HG02870 (cell line): ENCODE results near the gene JUNB.
"Not testable (repeated sequence)": the region's sequence is repeated elsewhere in the genome, so short reads cannot be mapped to it uniquely, and the experiment has no call there.

ENCODE experiments used
- ATAC-seq: cut with Tn5 transposase; IDR thresholded peaks from one replicate; pipeline ENCODE4 v1.9.1; 2021; ENCODE audit warnings: mild to moderate bottlenecking, moderate library complexity; ENCODE audit not compliant: unreplicated experiment

JUNB gene

GRCh38 chr19:12802267-12803106, 11.2 kb downstream of the JUNB start:
- ATAC-seq, result no peak

GRCh38 chr19:12804051-12804450, 12.8 kb downstream of the JUNB start:
- ATAC-seq, result no peak

GRCh38 chr19:12806242-12807081, 15.2 kb downstream of the JUNB start, which contains the start of gene RNASEH2A:
Gene RNASEH2A, plus strand, starts transcription at chr19:12806584. Its CDS starts 90 bp downstream, at chr19:12806674.
- peak; percentile 86 for ATAC-seq

- ATAC-seq, result no peak
Measured at GRCh38 chr19:12815088-12815487, 23.8 kb downstream of the JUNB start.

- not testable (repeated sequence) for ATAC-seq
Measured at GRCh38 chr19:12817188-12817587, 25.9 kb downstream of the JUNB start.

- not testable (repeated sequence) for ATAC-seq
Measured at GRCh38 chr19:12817810-12818209, 26.5 kb downstream of the JUNB start.

- no peak for ATAC-seq
Measured at GRCh38 chr19:12821761-12822160, 30.5 kb downstream of the JUNB start.

GRCh38 chr19:12825254-12826131, 34.2 kb downstream of the JUNB start:
- ATAC-seq, result no peak

- no peak for ATAC-seq
Measured at GRCh38 chr19:12828494-12828893, 37.2 kb downstream of the JUNB start.

- ATAC-seq, result no peak
Measured at GRCh38 chr19:12833418-12833737, 42.1 kb downstream of the JUNB start.

- no peak for ATAC-seq
Measured at GRCh38 chr19:12833738-12834565, 42.7 kb downstream of the JUNB start.

- ATAC-seq, result no peak
Measured at GRCh38 chr19:12834566-12834943, 43.3 kb downstream of the JUNB start, which contains the start of gene RTBDN. Gene RTBDN, minus strand, starts transcription at chr19:12834579. Its CDS starts 4,600 bp downstream, at chr19:12829979.

- no peak for ATAC-seq
Measured at GRCh38 chr19:12834976-12835757, 43.9 kb downstream of the JUNB start.

- ATAC-seq, result no peak
Measured at GRCh38 chr19:12836529-12836863, 45.2 kb downstream of the JUNB start.

GRCh38 chr19:12837225-12837624, 45.9 kb downstream of the JUNB start:
- no peak for ATAC-seq

GRCh38 chr19:12838182-12838885, 47.0 kb downstream of the JUNB start, which contains the start of gene MAST1:
Gene MAST1, plus strand, starts transcription at chr19:12838515. Its CDS starts 58 bp downstream, at chr19:12838573.
- ATAC-seq, result no peak

GRCh38 chr19:12838886-12839756, 47.8 kb downstream of the JUNB start:
- no peak for ATAC-seq
